K562 (cell line): ENCODE data around the gene TERB1. TPM values are rescaled to one million over a fixed set of nuclear protein-coding genes. Genes with fewer than 3 reads are reported as not detected.

Experiments
- ATAC-seq: fragments of 200-7000 bp; cut with Tn5 transposase; 3 replicates; pipeline ENCODE4 v1.9.1; 2020; ENCODE audit warnings: moderate library complexity
- BruUV-seq: library from RNA; stranded (reverse); fragments of 400-500 nt; replicated peaks from 2 replicates; lab custom pipeline; 2021; lab: Mats Ljungman, UMichigan
- CTCF ChIA-PET: fragments of 300-600 bp; formaldehyde crosslinking; extraction: SDS; loops from one replicate; lab custom pipeline; 2021; ENCODE audit warnings: low intra/inter-chr PET ratio; lab: Yijun Ruan, JAX
- POLR2A ChIA-PET: fragments of 300-600, 350-650 bp; sonication (Branson Sonifier 250); formaldehyde crosslinking; extraction: SDS; loops from one replicate; lab custom pipeline; 2021; ENCODE audit warnings: antibody characterized with exemption, inconsistent platforms; lab: Yijun Ruan, JAX
- DNase-seq, 4 experiments: peaks; one replicate each; pipeline versions ENCODE4 v3.0.0 to v3.0.0-alpha.2; 2011 to 2018; ENCODE audit warnings: low spot score in 3 of 4, mixed read lengths in 3 of 4; ENCODE audit errors: extremely low read depth in 1 of 4
- FAIRE-seq: peaks from 2 replicates; lab custom pipeline; 2011; peaks lifted over from hg19 to GRCh38; lab: Jason Lieb, UNC
- H2AFZ ChIP-seq: 2 replicates; pipeline ENCODE4 v1.6.0; 2011; ENCODE audit warnings: low read depth, low read length, control low read depth, inconsistent platforms
- H3K27ac ChIP-seq: fragments of 200-600 bp; 3 replicates; pipeline ENCODE4 v1.8.0; 2011; ENCODE audit warnings: low read depth, mild to moderate bottlenecking, control low read depth, inconsistent platforms, low read length, moderate library complexity, mixed read lengths; ENCODE audit errors: extremely low read depth
- H3K27me3 ChIP-seq, 2 experiments: fragments of 300-600 bp in 1 of 2; 2 replicates in 1 of 2; 3 replicates in 1 of 2; pipeline versions ENCODE4 v1.6.0 to v1.8.0; 2011; ENCODE audit warnings: inconsistent platforms in 2 of 2, low read length in 2 of 2, mild to moderate bottlenecking in 1 of 2, mixed read lengths in 1 of 2, moderate library complexity in 1 of 2; ENCODE audit not compliant: control insufficient read depth in 2 of 2, insufficient read depth in 2 of 2
- H3K36me3 ChIP-seq: fragments of 300-600 bp; 3 replicates; pipeline ENCODE4 v1.8.0; 2011; ENCODE audit warnings: mild to moderate bottlenecking, low read length, inconsistent platforms; ENCODE audit not compliant: control insufficient read depth, insufficient read depth
- H3K4me1 ChIP-seq, 2 experiments: fragments of 200-600 bp in 1 of 2; replicated peaks in 1 of 2; 2 replicates in 1 of 2; 3 replicates in 1 of 2; pipeline versions ENCODE4 v1.5.1 to v1.8.0; 2011; ENCODE audit warnings: inconsistent platforms in 2 of 2, low read length in 2 of 2, mild to moderate bottlenecking in 1 of 2, mixed read lengths in 1 of 2, moderate library complexity in 1 of 2; ENCODE audit not compliant: control insufficient read depth in 2 of 2, insufficient read depth in 2 of 2
- H3K4me2 ChIP-seq: 2 replicates; pipeline ENCODE4 v1.6.1; 2011; ENCODE audit warnings: low read length, control low read depth, inconsistent platforms, mixed read lengths; ENCODE audit not compliant: insufficient read depth
- H3K4me3 ChIP-seq: fragments of 200-600 bp; sonication (generic), shearing (Covaris generic); 2 replicates; pipeline ENCODE4 v1.5.1; 2016; ENCODE audit warnings: control low read depth, inconsistent platforms
- H3K79me2 ChIP-seq: fragments of 200-600 bp; 3 replicates; pipeline ENCODE4 v1.8.0; 2011; ENCODE audit warnings: low read length, inconsistent platforms; ENCODE audit not compliant: control insufficient read depth, insufficient read depth
- H3K9ac ChIP-seq, 2 experiments: 2 replicates each; pipeline versions ENCODE4 v1.6.0 to v1.6.1; 2011; ENCODE audit warnings: low read depth in 2 of 2, low read length in 2 of 2, control low read depth in 1 of 2, inconsistent platforms in 1 of 2, mild to moderate bottlenecking in 1 of 2, mixed read lengths in 1 of 2; ENCODE audit not compliant: insufficient read depth in 1 of 2
- H3K9me1 ChIP-seq: one replicate; pipeline ENCODE4 v1.6.0; 2011; ENCODE audit warnings: inconsistent platforms, mild to moderate bottlenecking, low read length, moderate library complexity; ENCODE audit not compliant: control insufficient read depth, insufficient read depth
- H3K9me3 ChIP-seq: replicated peaks from 2 replicates; pipeline ENCODE4 v1.5.1; 2011; ENCODE audit warnings: low read depth, low read length, inconsistent platforms; ENCODE audit not compliant: control insufficient read depth, insufficient read depth
- H4K20me1 ChIP-seq: replicated peaks from 2 replicates; pipeline ENCODE4 v1.6.1; 2011; ENCODE audit warnings: low read length, inconsistent platforms, mixed read lengths; ENCODE audit not compliant: control insufficient read depth, insufficient read depth
- HSF4 ChIP-seq: fragments of 250-450 bp; sonication (Bioruptor Pico); IDR thresholded peaks from 2 replicates; pipeline ENCODE4 v2.1.2; 2022; ENCODE audit warnings: mild to moderate bottlenecking, moderate library complexity, borderline replicate concordance
- TFAM ChIP-seq: fragments of 250-450 bp; sonication (Bioruptor Pico); conservative IDR thresholded peaks from 2 replicates; pipeline ENCODE4 v1.5.0; 2021; ENCODE audit warnings: mild to moderate bottlenecking, moderate library complexity
- ZFX ChIP-seq: sonication (generic); formaldehyde crosslinking; IDR thresholded peaks from 2 replicates; pipeline ENCODE4 v1.8.0; 2022; ENCODE audit warnings: mild to moderate bottlenecking, missing genetic modification reagents, moderate library complexity
- ZNF764 ChIP-seq: fragments of 250-450 bp; sonication (Bioruptor Pico); IDR thresholded peaks from 2 replicates; pipeline ENCODE4 v1.4.0; 2020; ENCODE audit warnings: low read depth, mild to moderate bottlenecking, moderate library complexity
- WGBS: fragments of 100-300 bp; shearing (Covaris generic); methylation state at CpG from one replicate; pipeline ENCODE4 v1.1.6; 2016; ENCODE audit warnings: low coverage, mixed read lengths; ENCODE audit not compliant: insufficient coverage; ENCODE audit errors: missing lambda C conversion rate; 5-methylcytosine and 5-hydroxymethylcytosine counted together
- in situ Hi-C: fragments of 300-500 bp; cut with MboI; formaldehyde crosslinking; loops from 4 replicates; pipeline ENCODE4 v1.15.0; 2018; ENCODE audit warnings: inconsistent platforms, mixed read lengths
- intact Hi-C: fragments of 100-400 bp; cut with micrococcal nuclease; formaldehyde crosslinking; loops from 2 replicates; pipeline ENCODE4 v1.14.2; 2022
- polyA plus RNA-seq, 8 experiments: library from polyadenylated mRNA; depleted of rRNA in 4 of 8; stranded (reverse) in 5 of 8; unstranded in 3 of 8; fragments of >200 nt; fragmentation: Nextera tagmentation in 2 of 8; fragmentation: Illumina TruSeq in 1 of 8; extraction: Ambion mirVana in 2 of 8; extraction: Trizol in 1 of 8; gene quantifications; 2 replicates each; pipeline versions ENCODE4 v1.2.1 to v1.2.3, GENCODE V29; 2011 to 2014; ENCODE audit warnings: inconsistent platforms in 1 of 8, missing spikeins in 1 of 8
- total RNA-seq, 7 experiments: library from RNA; depleted of rRNA in 6 of 7; stranded (reverse); fragments of >200 nt in 6 of 7; fragmentation: Illumina TruSeq in 2 of 7; extraction: Trizol in 2 of 7; gene quantifications; 2 replicates each; pipeline versions ENCODE4 v1.2.1 to v1.2.3, GENCODE V29; 2011 to 2021; ENCODE audit warnings: low replicate concordance in 1 of 7

The TERB1 gene
- total and polyA plus RNA-seq, 9 of the 15 experiments (the other 6 are each of a cell fraction or from before 2014, with no cell fraction given), result not detected

DNA sequence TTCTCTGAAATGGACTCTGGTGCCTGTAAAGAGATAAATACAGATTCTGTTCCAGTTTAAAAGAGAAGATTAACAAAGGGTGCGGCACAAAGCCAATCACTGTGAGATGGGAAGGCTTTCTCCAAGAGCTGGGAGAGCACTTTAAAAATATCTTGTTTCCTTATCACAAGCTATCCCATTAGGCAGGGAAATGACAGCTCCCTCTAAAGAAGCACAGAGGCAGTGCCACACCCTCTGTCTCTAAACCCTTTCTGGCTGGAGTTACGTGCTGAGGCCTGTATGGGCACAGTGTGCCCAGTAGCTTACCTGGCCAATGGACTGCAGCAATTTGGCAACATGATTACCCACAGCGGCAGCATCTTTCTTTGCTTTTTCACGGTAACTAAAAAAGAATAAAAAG lies 9.0 kb upstream of the TERB1 start:
- Histone ChIP-seq H3K36me3 (peaks cover 89% of the 10 kb centered on the region), H3K9me1 (no peaks in the 10 kb centered on the region), H3K4me2 (no peak overlapping the region), H3K79me2 (no peaks in the 10 kb centered on the region), H3K4me3 (no peak overlapping the region), H3K27ac (no peak overlapping the region), H3K4me1 (no peaks in the 10 kb centered on the region), H3K9me3 (no peaks in the 10 kb centered on the region), H3K9ac (no peak overlapping the region), H2AFZ (no peak overlapping the region), H4K20me1 (no peaks in the 10 kb centered on the region), H3K27me3 (no peaks in the 10 kb centered on the region)
- intact Hi-C loops, result no loop called here
- ChIA-PET CTCF (no interaction called here), POLR2A (interaction anchor here (0.6 to 1.0 kb wide), 6 partner anchors 9 to 49 kb away, joined by 3 to 5 read pairs (median 3); partner anchors contain the start of gene TERB1)
- peak; percentile 64 for FAIRE-seq
- in situ Hi-C loops, result no loop called here
- WGBS, result 94% methylated on average over 4 of the region's 4 CpGs
- no TSS peak for BruUV-seq
- 0 out of 3 replicates have a peak, but pooled peaks have one; percentile 33 for ATAC-seq
- no peak for TF ChIP-seq TFAM (CRISPR knock-in tag)
- TF ChIP-seq HSF4 (CRISPR knock-in tag), result no peak
- TF ChIP-seq ZNF764 (CRISPR knock-in tag), result no peak
- no peak for DNase-seq

GRCh38 chr16:66809765-66810164 lies 8.4 kb upstream of the TERB1 start:
- WGBS, result 94% methylated on average over 4 of the region's 4 CpGs
- Histone ChIP-seq H3K9me1 (no peaks in the 10 kb centered on the region), H3K9me3 (no peaks in the 10 kb centered on the region)
- TF ChIP-seq ZFX (CRISPR knock-in tag), result no peak
- TF ChIP-seq, all 486 proteins: peak for 0
- DNase-seq (no peak), FAIRE-seq (no peak), ATAC-seq (no peak)
- H3K27me3 ChIP-seq, result no peaks in the 10 kb centered on the region
- no peak overlapping the region for H3K4me2 ChIP-seq
- no peaks in the 10 kb centered on the region for H3K79me2 ChIP-seq
- peaks cover 89% of the 10 kb centered on the region for H3K36me3 ChIP-seq
- H3K4me1 ChIP-seq, result no peaks in the 10 kb centered on the region
- no peak overlapping the region for H3K27ac ChIP-seq
- no peak overlapping the region for H3K4me3 ChIP-seq
- CTCF ChIA-PET, result interaction anchor here (0.6 kb wide), 1 partner anchor 147 kb away, joined by 4 read pairs; no protein-coding TSS in a partner anchor
- in situ Hi-C loops, result no loop called here
- BruUV-seq, result TSS peak; percentile 12
- no peaks in the 10 kb centered on the region for H4K20me1 ChIP-seq
- intact Hi-C loops, result no loop called here
- no peak overlapping the region for H2AFZ ChIP-seq
- POLR2A ChIA-PET, result interaction anchor here (0.6 to 0.8 kb wide), 5 partner anchors 23 to 1771 kb away, joined by 3 read pairs; no protein-coding TSS in a partner anchor
- H3K9ac ChIP-seq, result no peak overlapping the region
